Heart left ventricle (tissue), 13 donors: ENCODE data around the gene EVL.

Experiments used
- POLR2A ChIP-seq, 2 donors: fragments of 450-650 bp; IDR thresholded peaks; one replicate each; pipeline ENCODE4 v1.6.1; 2017; ENCODE audit warnings: antibody characterized with exemption in 2 of 2, mild to moderate bottlenecking in 2 of 2, moderate library complexity in 2 of 2
- TF ChIP-seq, protein P1 (sequence below), 12 donors: fragments of 200-600 bp; sonication (generic) in 4 of 12; IDR thresholded peaks; one replicate each; pipeline versions ENCODE4 v1.5.0 to v1.8.0; 2018 to 2022; ENCODE audit warnings: antibody characterized with exemption in 12 of 12, mild to moderate bottlenecking in 5 of 12
- donor health status: ischemic (EF 13 %, LVEDD 7.1; RV severe dilation, severe dysfunction).
- donor health status: DM: no; HTN: yes; CAD: no.
- donor health status: DM: no; HTN: no; CAD: no.
- donor health status: ischemic (EF 25% LVEDD 6.9; RV normal size, moderate dysfunction).
- donor health status: ischemic (EF 25% LVEDD 5.7; RV mildly dilated, moderate dysfunction).
- donor health status: ischemic (EF 35%, LVEDD 5.7; RV mildly dilated, moderate dysfunction).
- donor health status: nonischemic (EF 11% LVEDD 7.7; RV severe dilation, severe dysfunction).
- donor health status: DM: yes; HTN: yes; CAD: no.
- donor health status: PGD.
- donor health status: ischemic (EF 29% LVEDD 5.4; RV normal size, mild dysfunction).
- donor health status: nonischemic (EF 23%, LVEDD 6.1; RV moderate dilation, normal function).

DNA sequence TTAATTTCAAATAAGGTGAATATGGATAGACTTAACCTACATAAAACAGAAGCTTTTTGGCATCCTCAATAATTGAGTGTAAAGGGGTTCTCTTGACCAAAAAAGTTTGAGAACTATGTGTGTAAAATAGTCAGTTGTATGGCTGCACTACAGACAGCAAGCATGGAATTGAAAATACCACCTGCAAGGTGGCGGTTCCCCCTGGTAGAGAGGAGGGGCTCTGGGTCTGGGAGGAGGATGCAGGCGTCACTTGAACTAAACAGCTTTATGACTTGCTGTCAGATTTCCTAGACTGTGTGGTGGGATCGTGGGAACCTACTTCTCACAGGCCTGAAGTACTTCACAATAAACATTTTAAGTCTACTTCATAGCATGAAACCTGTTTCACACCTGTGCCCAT, 6.3 kb downstream of the EVL start:
- TF ChIP-seq, protein P1, sequence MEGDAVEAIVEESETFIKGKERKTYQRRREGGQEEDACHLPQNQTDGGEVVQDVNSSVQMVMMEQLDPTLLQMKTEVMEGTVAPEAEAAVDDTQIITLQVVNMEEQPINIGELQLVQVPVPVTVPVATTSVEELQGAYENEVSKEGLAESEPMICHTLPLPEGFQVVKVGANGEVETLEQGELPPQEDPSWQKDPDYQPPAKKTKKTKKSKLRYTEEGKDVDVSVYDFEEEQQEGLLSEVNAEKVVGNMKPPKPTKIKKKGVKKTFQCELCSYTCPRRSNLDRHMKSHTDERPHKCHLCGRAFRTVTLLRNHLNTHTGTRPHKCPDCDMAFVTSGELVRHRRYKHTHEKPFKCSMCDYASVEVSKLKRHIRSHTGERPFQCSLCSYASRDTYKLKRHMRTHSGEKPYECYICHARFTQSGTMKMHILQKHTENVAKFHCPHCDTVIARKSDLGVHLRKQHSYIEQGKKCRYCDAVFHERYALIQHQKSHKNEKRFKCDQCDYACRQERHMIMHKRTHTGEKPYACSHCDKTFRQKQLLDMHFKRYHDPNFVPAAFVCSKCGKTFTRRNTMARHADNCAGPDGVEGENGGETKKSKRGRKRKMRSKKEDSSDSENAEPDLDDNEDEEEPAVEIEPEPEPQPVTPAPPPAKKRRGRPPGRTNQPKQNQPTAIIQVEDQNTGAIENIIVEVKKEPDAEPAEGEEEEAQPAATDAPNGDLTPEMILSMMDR (IDR thresholded peaks at IDR 0.05) = no peak
- no peak for TF ChIP-seq POLR2A (IDR thresholded peaks at IDR 0.05)
